HAP-1 (cell line): Measurements from ENCODE around the gene PIGH.

Experiments used
- DNase-seq, 2 experiments: peaks; one replicate each; pipeline ENCODE4 v3.0.0-alpha.2; 2016 to 2020; ENCODE audit warnings: low spot score in 2 of 2
- H3K27me3 ChIP-seq: fragments of 250-450 bp; sonication (Bioruptor Pico); 2 replicates; pipeline ENCODE4 v1.5.1; 2020; ENCODE audit warnings: low read depth, mild to moderate bottlenecking, moderate library complexity
- H3K36me3 ChIP-seq: fragments of 250-450 bp; sonication (Bioruptor Pico); replicated peaks from 2 replicates; pipeline ENCODE4 v1.5.1; 2020; ENCODE audit warnings: mild to moderate bottlenecking
- H3K4me1 ChIP-seq: fragments of 250-450 bp; sonication (Bioruptor Pico); 2 replicates; pipeline ENCODE4 v1.5.1; 2020; ENCODE audit warnings: mild to moderate bottlenecking
- H3K4me3 ChIP-seq: fragments of 250-450 bp; sonication (Bioruptor Pico); 2 replicates; pipeline ENCODE4 v1.5.1; 2020; ENCODE audit warnings: mild to moderate bottlenecking, moderate library complexity
- H3K9me3 ChIP-seq: fragments of 250-450 bp; sonication (Bioruptor Pico); 2 replicates; pipeline ENCODE4 v1.5.1; 2020; ENCODE audit warnings: mild to moderate bottlenecking, moderate library complexity
- in situ Hi-C: fragments of 300-500 bp; cut with MboI; formaldehyde crosslinking; loops from 3 replicates; pipeline ENCODE4 v1.14.3; 2020; ENCODE audit warnings: low sequenced_read_pairs, inconsistent platforms, mixed read lengths

The PIGH gene

DNA sequence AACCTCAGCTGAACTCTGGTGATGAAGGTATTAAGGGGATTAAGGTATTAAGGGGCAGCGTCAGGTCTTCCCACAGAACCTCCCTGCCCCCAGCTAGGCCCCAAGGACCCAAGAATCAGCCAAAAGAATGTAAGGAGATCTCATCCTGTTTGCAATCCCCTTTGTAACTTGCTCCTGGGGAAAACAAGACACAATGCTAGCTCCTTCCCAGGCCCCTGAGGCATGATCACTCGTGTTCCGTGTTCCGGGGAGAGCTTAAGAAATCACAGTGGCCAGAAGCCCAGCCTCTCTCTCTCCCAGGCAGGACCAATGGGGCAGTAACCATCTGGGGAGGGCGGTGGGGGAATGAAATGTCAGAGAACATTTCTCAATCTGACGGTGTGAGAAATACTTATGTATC is 33.2 kb downstream of the PIGH start:
- Histone ChIP-seq H3K4me1 (peaks cover 13% of the 10 kb centered on the region), H3K9me3 (no peaks in the 10 kb centered on the region), H3K27me3 (no peaks in the 10 kb centered on the region), H3K4me3 (no peak overlapping the region), H3K36me3 (0 out of 2 replicates have a peak, but pooled peaks cover 3% of the 10 kb centered on the region)
- in situ Hi-C loops = no loop called here
- DNase-seq = peak; percentile 53 to 64

DNA sequence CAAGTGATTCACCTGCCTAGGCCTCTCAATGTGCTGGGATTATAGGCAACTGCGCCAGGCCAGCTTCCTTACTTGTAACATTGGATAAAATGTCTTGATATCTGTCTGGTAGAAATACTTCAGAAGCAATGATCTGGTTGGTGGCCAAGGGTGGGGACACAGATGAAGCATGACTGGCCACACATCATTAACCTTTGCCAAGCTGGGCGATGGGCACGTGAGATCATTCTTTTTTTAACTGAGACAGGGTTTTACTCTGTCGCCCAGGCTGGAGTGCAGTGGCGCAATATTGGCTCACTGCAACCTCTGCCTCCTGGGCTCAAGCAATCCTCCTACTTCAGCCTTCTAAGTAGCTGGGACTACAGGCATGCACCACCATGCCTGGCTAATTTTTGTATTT is 35.8 kb downstream of the PIGH start:
- Histone ChIP-seq H3K9me3 (no peaks in the 10 kb centered on the region), H3K36me3 (0 out of 2 replicates have a peak, but pooled peaks cover 6% of the 10 kb centered on the region), H3K4me3 (no peak overlapping the region), H3K27me3 (no peaks in the 10 kb centered on the region), H3K4me1 (peaks cover 13% of the 10 kb centered on the region)
- DNase-seq = no peak
- in situ Hi-C loops = no loop called here

DNA sequence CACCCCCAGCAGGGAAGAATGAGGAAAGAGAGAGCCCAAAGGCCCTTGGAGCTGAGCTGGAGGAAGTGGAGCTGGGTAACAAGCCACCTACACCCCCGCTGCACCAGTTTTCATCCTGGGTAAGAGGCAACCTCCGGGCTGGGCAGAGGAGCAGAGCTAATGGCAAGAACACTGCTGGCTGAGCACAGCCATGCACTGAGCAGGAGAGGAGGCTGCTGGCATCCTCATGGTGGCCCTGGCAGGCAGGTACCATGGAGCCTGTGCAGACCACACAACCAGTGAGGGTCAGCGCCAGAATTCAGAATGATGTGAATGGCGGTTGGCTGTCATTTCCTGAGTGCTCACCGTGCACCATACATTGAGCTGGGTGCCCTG is 37.3 kb downstream of the PIGH start:
- 0 out of 2 replicates have a peak, but pooled peaks cover 6% of the 10 kb centered on the region for H3K36me3 ChIP-seq
- in situ Hi-C loops = no loop called here
- peaks cover 13% of the 10 kb centered on the region for H3K4me1 ChIP-seq
- H3K9me3 ChIP-seq = no peaks in the 10 kb centered on the region
- no peak for DNase-seq
- no peak overlapping the region for H3K4me3 ChIP-seq
- H3K27me3 ChIP-seq = no peaks in the 10 kb centered on the region

DNA sequence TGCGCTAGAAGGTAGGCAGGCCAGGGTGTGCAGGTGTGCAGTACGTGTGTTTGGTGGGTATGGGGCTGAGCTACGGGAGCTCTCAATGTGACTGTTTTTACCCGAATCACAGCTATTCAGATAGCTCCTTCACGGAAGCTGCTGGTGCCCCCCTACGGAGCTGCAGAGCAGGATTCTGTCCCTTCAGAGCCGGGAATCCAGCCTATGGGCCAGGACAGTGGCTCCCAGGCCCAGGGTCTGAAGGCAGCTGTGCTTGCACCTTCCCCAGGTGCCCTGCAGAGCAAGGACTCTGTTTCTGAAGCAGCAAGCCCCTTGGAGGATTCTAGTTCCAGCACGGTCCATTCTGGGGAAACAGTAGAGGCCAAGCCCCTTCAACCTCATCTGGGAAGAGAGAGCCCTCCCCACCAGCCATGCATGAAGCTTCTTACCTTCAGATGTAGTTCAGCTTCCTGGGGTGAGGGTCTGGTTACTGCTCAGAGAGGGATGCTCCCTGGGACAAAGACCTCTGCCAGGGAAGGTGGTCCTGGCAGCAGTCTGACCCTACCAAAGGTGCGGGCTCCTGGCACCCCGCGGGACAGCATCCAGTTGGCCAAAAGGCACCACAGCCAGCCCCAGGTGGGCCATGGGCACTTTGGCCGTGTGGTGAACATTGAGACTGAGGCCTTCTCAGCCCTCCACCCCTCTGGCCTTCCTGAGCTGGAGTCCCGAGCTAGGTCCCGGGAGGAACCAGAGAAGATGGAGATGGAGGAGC is 37.9 kb downstream of the PIGH start:
- in situ Hi-C loops = no loop called here
- H3K4me3 ChIP-seq = no peak overlapping the region
- peaks cover 11% of the 10 kb centered on the region for H3K4me1 ChIP-seq
- no peaks in the 10 kb centered on the region for H3K27me3 ChIP-seq
- no peaks in the 10 kb centered on the region for H3K9me3 ChIP-seq
- no peak for DNase-seq
- H3K36me3 ChIP-seq = 0 out of 2 replicates have a peak, but pooled peaks cover 6% of the 10 kb centered on the region

DNA sequence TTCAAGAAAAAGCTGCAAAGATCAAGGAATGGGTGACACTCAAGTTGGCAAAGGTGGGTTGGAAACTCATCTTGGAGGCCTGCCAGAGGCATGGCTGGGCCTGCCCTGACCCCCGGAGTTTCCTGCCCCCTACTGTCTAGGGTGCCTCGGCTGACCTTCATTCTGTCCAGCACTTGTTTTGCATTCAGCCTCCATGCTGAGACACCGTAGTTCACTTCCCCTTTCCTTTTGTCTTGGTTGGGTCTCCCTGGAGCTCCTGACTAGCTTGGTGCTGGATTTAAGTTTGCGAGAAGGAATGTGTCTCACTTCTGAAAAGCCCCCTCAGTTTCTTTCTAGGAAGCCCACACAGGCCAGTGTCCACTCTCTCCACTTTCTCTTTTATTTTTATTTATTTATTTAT is 40.4 kb downstream of the PIGH start:
- in situ Hi-C loops = no loop called here

DNA sequence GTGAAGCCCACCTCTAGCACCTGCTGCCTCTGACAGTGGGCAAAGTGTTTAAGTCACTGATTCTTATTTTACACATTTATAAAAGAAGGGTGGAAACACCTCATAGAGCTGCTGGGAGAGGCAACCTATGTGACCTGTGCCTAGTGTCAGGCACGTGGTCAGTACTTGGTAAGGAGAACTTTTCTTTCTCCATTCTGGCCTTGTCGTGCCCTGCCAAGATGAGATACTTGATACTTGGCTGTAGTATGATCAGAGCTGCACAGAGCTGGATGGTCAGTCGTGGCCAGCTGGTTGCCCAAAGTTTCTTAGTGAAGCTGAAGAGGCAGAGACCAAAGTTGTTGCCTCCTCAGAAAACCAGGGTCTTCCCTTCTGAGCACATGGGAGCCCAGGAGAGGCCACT is 42.4 kb downstream of the PIGH start:
- no peak for DNase-seq
- H3K9me3 ChIP-seq = no peaks in the 10 kb centered on the region
- in situ Hi-C loops = no loop called here
- no peak overlapping the region for H3K4me3 ChIP-seq
- H3K36me3 ChIP-seq = 0 out of 2 replicates have a peak, but pooled peaks cover 4% of the 10 kb centered on the region
- H3K27me3 ChIP-seq = no peaks in the 10 kb centered on the region
- H3K4me1 ChIP-seq = no peaks in the 10 kb centered on the region

More for the DNA sequence above, 40.4 kb downstream of the PIGH start:
- DNase-seq = no peak
- Histone ChIP-seq H3K27me3 (no peaks in the 10 kb centered on the region), H3K4me3 (no peak overlapping the region), H3K36me3 (0 out of 2 replicates have a peak, but pooled peaks cover 6% of the 10 kb centered on the region), H3K9me3 (no peaks in the 10 kb centered on the region), H3K4me1 (no peaks in the 10 kb centered on the region)

DNA sequence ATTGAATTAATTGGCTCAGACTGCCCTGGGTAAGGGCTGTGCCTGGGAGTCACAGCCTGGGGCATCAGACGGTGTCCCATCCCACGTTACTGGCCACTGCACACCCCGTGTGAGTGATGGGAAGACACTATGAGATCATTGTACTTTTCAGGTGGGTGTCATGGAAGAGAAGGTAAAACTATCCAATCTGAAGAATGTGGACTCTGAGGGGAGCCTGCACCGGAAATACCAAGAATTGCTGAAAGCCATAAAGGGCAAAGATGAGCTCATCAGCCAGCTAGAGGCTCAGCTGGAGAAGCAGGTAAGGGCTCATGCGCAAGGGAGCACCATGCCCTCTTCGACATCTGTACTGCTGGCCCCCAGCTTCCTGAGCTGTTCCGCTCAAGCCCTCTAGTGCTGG is 43.0 kb downstream of the PIGH start:
- Histone ChIP-seq H3K9me3 (no peaks in the 10 kb centered on the region), H3K36me3 (0 out of 2 replicates have a peak, but pooled peaks cover 4% of the 10 kb centered on the region), H3K4me3 (no peak overlapping the region), H3K4me1 (no peaks in the 10 kb centered on the region), H3K27me3 (no peaks in the 10 kb centered on the region)
- DNase-seq = no peak
- in situ Hi-C loops = no loop called here

DNA sequence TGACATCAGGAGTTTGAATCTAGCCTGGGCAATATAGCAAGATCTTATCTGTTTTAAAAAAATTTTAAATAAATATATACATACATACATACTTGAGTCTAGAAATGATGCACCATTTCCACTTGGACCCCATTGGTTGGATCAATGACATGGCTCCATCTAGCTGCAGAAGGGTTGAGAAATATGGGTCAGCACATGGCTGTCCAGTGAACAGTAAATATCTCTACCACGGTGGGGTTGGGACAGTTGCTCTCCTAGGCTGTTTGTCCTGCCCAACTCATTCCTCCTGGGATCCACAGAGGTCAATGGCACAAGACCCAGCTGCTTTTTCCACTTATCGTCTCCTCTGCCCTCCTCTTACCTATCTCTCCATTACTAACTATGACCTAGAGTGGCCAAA is 43.4 kb downstream of the PIGH start:
- Histone ChIP-seq H3K4me1 (no peaks in the 10 kb centered on the region), H3K27me3 (no peaks in the 10 kb centered on the region), H3K36me3 (0 out of 2 replicates have a peak, but pooled peaks cover 4% of the 10 kb centered on the region), H3K9me3 (no peaks in the 10 kb centered on the region), H3K4me3 (no peak overlapping the region)
- in situ Hi-C loops = no loop called here
- no peak for DNase-seq

DNA sequence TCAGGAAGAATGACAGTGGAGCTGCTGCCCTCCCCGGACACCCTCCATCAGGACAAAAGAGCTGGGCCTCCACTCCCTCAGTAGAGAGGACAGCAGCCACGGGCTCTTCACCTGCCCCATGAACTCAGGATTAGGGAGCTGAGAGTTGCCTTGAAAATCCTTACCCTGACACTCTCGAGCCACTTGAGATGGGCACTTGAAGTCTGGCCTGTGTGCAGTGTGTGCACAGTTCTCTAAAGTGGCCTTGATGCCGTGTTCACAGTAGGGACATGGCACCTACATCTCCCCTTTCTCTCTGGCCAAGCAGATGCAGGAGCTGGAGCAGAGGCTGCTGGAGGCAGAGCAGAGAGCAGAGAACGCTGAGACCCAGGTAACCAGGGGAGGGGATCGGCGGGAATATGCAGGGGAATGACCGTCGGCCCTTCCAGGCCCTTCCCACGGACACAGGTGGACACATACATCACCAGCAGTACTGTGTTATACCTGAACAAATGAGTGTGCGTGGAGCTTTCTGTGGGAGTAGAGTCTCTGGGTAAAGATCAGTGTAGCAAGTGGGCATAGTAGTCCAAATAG is 44.5 kb downstream of the PIGH start:
- 0 out of 2 replicates have a peak, but pooled peaks cover 4% of the 10 kb centered on the region for H3K36me3 ChIP-seq
- in situ Hi-C loops = no loop called here
- no peak overlapping the region for H3K4me3 ChIP-seq
- no peaks in the 10 kb centered on the region for H3K27me3 ChIP-seq
- no peak for DNase-seq
- no peaks in the 10 kb centered on the region for H3K4me1 ChIP-seq
- H3K9me3 ChIP-seq = no peaks in the 10 kb centered on the region

DNA sequence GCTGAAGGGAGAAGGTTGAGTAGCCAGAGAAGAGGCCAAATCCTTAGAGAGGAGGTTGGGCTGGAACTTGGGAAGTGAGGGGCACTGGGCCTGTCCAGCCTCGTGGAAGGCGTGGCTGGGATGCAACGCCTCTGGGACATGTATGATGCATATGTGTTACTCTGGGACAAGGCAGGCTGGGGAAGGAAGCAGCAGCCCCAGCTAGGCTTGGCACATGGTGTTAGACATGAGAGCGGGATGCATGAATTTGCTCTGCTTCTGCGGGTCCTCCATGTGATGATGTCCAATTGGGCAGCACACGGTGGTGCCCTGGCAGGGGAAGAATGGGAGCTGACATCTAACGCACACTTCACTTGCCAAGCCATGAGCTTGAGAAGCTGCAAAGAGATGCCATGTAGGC is 45.7 kb downstream of the PIGH start:
- H3K36me3 ChIP-seq = no peaks in the 10 kb centered on the region
- in situ Hi-C loops = no loop called here
- H3K9me3 ChIP-seq = no peaks in the 10 kb centered on the region
- H3K4me1 ChIP-seq = no peaks in the 10 kb centered on the region
- no peak for DNase-seq
- H3K27me3 ChIP-seq = no peaks in the 10 kb centered on the region
- H3K4me3 ChIP-seq = no peak overlapping the region

DNA sequence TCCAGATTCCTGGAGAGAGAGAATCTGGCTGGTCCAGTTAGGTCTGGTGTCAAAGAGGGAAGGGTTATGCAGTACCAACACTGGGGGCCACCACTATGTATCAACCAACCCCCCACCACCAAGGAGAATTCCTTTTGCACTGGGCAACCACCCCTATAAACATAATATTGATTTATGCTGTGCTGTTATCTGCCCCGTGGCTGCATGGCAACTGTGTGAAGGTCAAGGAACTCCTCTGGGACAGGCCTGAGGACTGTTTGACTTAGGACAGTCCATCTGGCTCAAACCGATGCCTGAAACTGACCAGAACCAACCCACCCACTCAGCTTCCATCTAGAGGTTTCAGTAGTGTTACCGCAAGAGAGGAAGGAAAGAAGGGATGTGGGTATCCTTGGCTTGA is 46.5 kb downstream of the PIGH start:
- no peaks in the 10 kb centered on the region for H3K27me3 ChIP-seq
- H3K36me3 ChIP-seq = no peaks in the 10 kb centered on the region
- no peak for DNase-seq
- H3K4me1 ChIP-seq = no peaks in the 10 kb centered on the region
- no peak overlapping the region for H3K4me3 ChIP-seq
- in situ Hi-C loops = no loop called here
- no peaks in the 10 kb centered on the region for H3K9me3 ChIP-seq

DNA sequence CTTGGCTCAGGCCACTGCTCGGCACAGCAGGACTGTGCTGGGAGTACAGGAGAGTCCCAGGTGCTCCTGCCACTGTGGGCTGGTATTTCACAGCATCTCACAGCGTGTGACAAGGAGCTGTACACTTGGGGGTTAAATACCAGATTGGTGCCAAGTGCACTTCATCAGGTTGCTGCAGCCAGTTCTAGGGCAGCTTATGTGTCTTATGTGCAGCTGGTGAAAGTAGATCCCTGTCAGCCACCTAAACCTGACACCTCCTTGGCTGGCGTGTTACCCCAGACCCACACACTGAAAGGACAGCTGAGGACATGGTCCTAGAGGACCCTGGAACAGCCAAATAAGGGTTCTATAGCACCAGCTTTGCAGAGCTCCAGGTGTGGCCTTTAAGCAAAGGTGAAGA is 48.1 kb downstream of the PIGH start:
- H3K4me1 ChIP-seq = no peaks in the 10 kb centered on the region
- no peak for DNase-seq
- in situ Hi-C loops = no loop called here
- no peak overlapping the region for H3K4me3 ChIP-seq
- H3K9me3 ChIP-seq = no peaks in the 10 kb centered on the region
- H3K27me3 ChIP-seq = no peaks in the 10 kb centered on the region
- no peaks in the 10 kb centered on the region for H3K36me3 ChIP-seq

DNA sequence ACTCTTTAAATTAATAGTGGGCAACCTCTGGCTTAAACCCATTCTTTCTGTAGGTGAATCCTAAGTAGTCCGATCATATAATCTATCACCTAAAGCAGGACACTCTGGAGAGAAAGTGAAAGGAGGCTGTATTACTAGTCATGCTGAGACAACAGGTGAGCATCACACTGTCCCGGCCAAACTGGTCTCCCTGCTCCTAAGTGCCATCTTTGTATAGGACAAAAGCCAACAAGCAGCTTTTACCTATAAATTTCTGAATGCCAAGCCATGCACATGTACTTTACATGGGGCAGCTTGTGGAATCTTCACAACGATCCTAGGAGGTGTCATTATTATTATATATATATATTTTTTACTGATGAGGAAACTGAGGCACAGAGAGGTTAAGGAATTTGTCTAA is 48.9 kb downstream of the PIGH start:
- Histone ChIP-seq H3K36me3 (no peaks in the 10 kb centered on the region), H3K27me3 (no peaks in the 10 kb centered on the region), H3K4me1 (no peaks in the 10 kb centered on the region), H3K9me3 (no peaks in the 10 kb centered on the region), H3K4me3 (no peak overlapping the region)
- no peak for DNase-seq
- in situ Hi-C loops = no loop called here

DNA sequence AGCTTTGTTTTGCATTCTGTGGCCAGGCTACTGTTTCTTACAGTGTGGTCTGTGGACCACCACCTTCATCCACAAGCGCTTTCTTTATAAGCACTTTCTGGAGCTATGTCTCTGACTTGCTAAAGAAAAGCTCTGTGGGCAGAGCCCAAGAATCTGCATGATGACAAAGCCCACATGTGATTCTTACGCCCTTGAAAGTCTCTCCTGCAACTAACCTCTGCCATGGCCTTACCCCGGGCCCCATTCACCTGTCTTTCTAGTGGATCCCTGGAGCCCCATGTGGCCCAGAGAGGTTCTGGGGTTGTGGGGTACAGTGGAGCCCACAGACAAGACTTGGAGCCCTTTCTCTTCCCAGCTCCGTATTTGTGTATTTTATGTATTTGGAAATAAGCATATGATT is 50.3 kb downstream of the PIGH start:
- in situ Hi-C loops = no loop called here
- Histone ChIP-seq H3K27me3 (no peaks in the 10 kb centered on the region), H3K9me3 (no peaks in the 10 kb centered on the region), H3K4me3 (no peak overlapping the region), H3K4me1 (no peaks in the 10 kb centered on the region), H3K36me3 (no peaks in the 10 kb centered on the region)
- DNase-seq = no peak
